Measurements from ENCODE around the gene PNPO.

The PNPO gene

DNA sequence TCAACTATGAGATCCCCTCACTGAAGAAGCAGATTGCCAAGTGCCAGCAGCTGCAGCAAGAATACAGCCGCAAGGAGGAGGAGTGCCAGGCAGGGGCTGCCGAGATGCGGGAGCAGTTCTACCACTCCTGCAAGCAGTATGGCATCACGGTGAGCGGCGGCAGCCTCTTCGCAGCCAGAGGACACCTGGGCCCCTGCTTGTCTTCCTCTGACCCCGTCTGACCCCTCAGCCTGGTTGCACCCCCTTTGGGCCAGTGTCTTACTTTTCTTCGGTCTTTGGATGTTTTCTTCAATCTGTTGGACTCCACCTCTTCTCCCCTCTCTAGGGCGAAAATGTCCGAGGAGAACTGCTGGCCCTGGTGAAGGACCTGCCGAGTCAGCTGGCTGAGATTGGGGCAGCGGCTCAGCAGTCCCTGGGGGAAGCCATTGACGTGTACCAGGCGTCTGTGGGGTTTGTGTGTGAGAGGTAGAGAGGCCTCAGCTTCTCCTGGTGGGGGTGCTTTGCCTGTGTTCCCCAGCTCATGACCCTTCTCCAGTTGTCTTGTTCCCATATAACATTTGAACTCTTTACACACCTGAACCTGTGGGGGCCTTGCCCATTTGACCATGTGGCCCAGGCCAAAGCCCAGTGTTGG is 33.9 kb downstream of the PNPO start:
- TF ChIP-seq, protein P1, sequence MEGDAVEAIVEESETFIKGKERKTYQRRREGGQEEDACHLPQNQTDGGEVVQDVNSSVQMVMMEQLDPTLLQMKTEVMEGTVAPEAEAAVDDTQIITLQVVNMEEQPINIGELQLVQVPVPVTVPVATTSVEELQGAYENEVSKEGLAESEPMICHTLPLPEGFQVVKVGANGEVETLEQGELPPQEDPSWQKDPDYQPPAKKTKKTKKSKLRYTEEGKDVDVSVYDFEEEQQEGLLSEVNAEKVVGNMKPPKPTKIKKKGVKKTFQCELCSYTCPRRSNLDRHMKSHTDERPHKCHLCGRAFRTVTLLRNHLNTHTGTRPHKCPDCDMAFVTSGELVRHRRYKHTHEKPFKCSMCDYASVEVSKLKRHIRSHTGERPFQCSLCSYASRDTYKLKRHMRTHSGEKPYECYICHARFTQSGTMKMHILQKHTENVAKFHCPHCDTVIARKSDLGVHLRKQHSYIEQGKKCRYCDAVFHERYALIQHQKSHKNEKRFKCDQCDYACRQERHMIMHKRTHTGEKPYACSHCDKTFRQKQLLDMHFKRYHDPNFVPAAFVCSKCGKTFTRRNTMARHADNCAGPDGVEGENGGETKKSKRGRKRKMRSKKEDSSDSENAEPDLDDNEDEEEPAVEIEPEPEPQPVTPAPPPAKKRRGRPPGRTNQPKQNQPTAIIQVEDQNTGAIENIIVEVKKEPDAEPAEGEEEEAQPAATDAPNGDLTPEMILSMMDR (IDR thresholded peaks at IDR 0.05; ENCODE audit: insufficient read depth, low read depth, low read length, missing control alignments), result no peak
- DNase-seq (ENCODE audit: low read depth), result no peak
- no peak overlapping the region for H3K4me3 ChIP-seq (ENCODE audit: low read depth, low read length)

DNA sequence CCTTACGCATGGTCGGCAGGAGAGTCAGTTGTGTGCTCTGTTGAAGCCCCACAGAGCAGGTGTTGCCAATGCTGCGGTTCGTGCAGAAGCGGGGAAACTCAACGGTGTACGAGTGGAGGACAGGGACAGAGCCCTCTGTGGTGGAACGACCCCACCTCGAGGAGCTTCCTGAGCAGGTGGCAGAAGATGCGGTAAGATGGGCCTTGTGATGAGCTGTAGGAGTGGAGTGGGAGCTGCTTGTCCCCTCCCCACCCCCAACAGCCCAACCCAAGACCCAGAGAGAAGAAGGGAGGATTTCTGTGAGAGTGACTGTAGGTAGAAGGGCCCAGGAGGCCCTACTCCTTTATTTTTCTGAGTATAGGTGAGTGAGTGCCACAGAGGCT is 34.4 kb downstream of the PNPO start:
- no peak overlapping the region for H3K4me3 ChIP-seq (ENCODE audit: low read depth, low read length)
- TF ChIP-seq, protein P1 (IDR thresholded peaks at IDR 0.05; ENCODE audit: insufficient read depth, low read depth, low read length, missing control alignments), result no peak
- no peak for DNase-seq (ENCODE audit: low read depth)

DNA sequence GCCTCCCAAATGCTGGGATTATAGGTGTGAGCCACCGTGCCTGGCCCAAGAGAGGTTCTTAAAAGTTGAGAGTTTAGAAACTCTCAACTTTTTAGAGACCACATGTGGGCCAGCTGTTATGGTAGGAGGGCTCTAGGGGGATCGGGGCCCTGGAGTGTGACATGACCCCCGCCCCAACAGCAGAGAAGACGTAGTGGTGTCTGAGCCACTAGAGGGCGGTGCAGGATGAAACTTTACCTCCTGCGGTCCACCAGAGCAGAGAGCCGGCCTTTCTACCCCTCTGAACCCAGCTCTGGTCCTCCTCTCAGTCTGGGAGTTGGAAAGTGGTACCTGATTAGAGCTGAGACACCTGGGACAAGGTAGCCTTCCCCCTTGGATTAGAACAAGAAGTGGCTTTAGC is 37.0 kb downstream of the PNPO start:
- peak; percentile 79 for DNase-seq (ENCODE audit: low read depth)
- H3K4me3 ChIP-seq (ENCODE audit: low read depth, low read length), result no peak overlapping the region

DNA sequence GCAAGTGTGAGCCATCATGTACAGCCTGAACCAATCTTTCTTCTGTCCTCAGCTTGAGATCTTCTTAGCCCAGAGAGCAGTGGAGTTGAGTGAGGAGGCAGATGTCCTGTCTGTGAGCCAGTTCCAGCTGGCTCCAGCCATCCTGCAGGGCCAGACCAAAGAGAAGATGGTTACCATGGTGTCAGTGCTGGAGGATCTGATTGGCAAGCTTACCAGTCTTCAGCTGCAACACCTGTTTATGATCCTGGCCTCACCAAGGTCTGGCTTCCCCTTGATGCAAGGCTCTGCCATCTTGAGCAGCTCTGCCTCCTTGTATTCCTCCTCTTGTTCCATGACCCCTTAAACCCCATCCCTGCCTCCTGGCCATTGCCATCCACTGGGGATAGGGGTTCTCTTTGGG is 39.2 kb downstream of the PNPO start:
- no peak for DNase-seq (ENCODE audit: low read depth)
- no peak overlapping the region for H3K4me3 ChIP-seq (ENCODE audit: low read depth, low read length)
- TF ChIP-seq, protein P1 (IDR thresholded peaks at IDR 0.05; ENCODE audit: insufficient read depth, low read depth, low read length, missing control alignments), result no peak

More for the DNA sequence above, 37.0 kb downstream of the PNPO start:
- TF ChIP-seq, protein P1 (IDR thresholded peaks at IDR 0.05; ENCODE audit: insufficient read depth, low read depth, low read length, missing control alignments), result peak; percentile 81

DNA sequence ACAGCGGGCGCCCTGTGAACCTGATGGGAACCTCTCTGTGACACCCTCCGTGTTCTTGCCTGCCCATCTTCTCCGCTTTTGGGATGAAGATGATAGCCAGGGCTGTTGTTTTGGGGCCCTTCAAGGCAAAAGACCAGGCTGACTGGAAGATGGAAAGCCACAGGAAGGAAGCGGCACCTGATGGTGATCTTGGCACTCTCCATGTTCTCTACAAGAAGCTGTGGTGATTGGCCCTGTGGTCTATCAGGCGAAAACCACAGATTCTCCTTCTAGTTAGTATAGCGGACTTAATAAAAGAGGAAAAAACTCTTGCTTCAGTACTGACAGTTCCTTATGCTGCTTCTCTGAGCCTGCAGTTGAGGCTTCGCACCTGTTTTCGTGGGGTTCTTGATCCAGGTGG is 40.1 kb downstream of the PNPO start:
- no peak for DNase-seq (ENCODE audit: low read depth)
- TF ChIP-seq, protein P1 (IDR thresholded peaks at IDR 0.05; ENCODE audit: insufficient read depth, low read depth, low read length, missing control alignments), result no peak
- H3K4me3 ChIP-seq (ENCODE audit: low read depth, low read length), result no peak overlapping the region

DNA sequence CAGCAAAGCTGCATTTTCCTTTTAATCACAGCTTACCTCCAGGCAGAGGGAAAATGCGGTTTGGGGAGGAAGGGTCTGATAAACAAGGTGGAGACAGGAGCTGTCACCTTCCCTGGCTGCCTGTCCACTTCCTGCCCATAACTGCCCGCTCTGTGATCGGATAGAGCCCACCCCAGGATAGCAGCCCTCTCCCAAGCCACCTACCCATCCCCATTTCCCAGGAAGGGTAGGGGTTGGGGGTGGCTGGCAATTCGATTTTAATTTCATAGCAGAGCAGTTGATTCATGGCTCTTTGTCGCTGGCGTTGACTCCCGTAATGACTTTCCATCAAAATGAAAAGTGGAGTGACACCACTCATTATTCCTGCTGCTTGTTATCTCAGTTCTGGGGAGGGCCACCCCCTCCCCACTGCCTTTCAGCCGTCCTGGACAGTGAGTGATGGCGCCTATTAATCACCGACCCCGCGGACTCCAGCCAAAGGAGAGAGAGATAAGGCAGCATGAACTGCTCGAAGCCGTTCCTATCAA is 40.8 kb downstream of the PNPO start:
- DNase-seq (ENCODE audit: low read depth), result no peak
- TF ChIP-seq, protein P1 (IDR thresholded peaks at IDR 0.05; ENCODE audit: insufficient read depth, low read depth, low read length, missing control alignments), result no peak
- H3K4me3 ChIP-seq (ENCODE audit: low read depth, low read length), result no peak overlapping the region
